GM13976 (cell line): ENCODE data around the gene HYAL3.

ENCODE experiments used
- DNase-seq: peaks from one replicate; pipeline ENCODE4 v3.0.0; 2012; ENCODE audit warnings: low spot score
- in situ Hi-C: fragments of 300-500 bp; cut with MboI; formaldehyde crosslinking; loops from one replicate; pipeline ENCODE4 v1.12.0; 2022; ENCODE audit warnings: low sequenced_read_pairs, mixed read lengths, inconsistent platforms; ENCODE audit not compliant: unreplicated experiment
- TF ChIP-seq, protein P1 (sequence below): IDR thresholded peaks from 2 replicates; pipeline ENCODE4 v1.5.1; 2012; ENCODE audit warnings: borderline replicate concordance, mild to moderate bottlenecking; ENCODE audit not compliant: insufficient read depth; ENCODE audit errors: extremely low read depth, missing control alignments, control extremely low read depth

Gene HYAL3

DNA sequence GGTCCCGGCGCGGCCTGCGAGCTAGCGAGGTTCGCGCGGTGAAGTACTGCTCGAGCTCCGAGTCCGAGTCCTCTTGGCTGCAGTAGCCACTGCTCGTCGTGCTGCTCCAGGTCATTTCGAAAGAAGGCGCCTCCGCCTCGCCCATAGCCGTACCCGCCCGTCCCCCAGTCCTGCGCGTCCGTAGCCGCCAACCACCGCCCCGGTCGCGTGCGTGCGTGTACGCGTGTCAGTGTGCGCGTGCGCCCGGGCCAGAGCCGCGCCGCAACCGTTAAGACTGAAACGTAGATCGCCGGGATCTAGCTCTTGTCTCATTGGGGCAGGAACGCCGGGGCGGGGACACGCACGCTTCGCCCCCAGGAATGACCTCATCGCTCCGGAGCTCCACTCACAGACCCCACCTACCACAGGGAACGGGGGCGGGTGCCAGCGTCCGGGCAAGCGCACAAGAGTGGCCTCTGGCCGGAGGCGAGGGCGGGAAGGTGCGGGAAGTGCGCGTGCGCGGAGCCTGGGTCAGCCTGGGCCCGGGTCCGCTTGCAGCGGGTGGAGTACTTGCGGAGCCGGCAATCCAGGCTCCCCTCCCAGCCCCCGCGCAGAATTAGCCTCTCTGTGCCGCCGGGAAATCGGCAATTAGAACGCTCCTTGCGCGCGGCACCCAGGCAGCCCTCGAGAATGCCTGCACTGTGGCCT lies 38.1 kb upstream of the HYAL3 start:
- in situ Hi-C loops: no loop called here
- DNase-seq: peak; percentile 99
- TF ChIP-seq, protein P1, sequence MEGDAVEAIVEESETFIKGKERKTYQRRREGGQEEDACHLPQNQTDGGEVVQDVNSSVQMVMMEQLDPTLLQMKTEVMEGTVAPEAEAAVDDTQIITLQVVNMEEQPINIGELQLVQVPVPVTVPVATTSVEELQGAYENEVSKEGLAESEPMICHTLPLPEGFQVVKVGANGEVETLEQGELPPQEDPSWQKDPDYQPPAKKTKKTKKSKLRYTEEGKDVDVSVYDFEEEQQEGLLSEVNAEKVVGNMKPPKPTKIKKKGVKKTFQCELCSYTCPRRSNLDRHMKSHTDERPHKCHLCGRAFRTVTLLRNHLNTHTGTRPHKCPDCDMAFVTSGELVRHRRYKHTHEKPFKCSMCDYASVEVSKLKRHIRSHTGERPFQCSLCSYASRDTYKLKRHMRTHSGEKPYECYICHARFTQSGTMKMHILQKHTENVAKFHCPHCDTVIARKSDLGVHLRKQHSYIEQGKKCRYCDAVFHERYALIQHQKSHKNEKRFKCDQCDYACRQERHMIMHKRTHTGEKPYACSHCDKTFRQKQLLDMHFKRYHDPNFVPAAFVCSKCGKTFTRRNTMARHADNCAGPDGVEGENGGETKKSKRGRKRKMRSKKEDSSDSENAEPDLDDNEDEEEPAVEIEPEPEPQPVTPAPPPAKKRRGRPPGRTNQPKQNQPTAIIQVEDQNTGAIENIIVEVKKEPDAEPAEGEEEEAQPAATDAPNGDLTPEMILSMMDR: no peak

DNA sequence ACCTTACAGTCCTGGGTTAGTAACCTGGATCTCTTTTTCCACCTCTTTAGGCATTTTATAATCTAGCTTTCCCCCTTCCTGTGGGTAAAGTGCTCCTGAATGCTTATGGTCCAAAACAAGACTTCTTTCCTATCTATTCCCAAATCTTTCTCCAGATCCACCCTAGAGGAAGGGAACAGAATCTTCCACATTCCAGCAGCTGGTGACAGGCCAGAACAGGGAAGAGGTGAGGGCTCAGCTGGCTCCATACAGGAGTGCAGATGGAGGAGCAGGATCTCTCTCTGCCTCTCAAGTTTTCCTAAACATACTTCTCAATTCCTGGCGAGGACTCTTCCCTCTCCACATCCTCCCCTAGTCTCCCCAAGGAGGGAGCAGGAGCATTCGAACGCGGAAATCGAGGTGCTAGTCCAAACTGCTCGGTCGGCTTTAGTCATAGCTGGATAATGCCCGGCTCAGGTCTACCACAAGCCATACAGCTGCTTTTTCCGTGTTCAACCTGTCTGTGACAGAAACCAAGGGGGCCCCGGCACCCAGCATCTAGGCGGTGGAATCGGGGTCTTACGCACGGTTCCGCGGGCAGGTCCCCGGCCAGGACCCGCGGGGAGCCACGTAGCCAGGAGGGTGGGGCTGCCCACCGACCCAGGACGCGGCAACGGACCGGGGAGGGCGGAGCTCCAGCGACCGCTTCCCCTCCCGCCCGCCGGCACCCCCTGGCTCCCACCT lies 37.4 kb upstream of the HYAL3 start:
- TF ChIP-seq, protein P1: no peak
- in situ Hi-C loops: no loop called here
- no peak for DNase-seq

DNA sequence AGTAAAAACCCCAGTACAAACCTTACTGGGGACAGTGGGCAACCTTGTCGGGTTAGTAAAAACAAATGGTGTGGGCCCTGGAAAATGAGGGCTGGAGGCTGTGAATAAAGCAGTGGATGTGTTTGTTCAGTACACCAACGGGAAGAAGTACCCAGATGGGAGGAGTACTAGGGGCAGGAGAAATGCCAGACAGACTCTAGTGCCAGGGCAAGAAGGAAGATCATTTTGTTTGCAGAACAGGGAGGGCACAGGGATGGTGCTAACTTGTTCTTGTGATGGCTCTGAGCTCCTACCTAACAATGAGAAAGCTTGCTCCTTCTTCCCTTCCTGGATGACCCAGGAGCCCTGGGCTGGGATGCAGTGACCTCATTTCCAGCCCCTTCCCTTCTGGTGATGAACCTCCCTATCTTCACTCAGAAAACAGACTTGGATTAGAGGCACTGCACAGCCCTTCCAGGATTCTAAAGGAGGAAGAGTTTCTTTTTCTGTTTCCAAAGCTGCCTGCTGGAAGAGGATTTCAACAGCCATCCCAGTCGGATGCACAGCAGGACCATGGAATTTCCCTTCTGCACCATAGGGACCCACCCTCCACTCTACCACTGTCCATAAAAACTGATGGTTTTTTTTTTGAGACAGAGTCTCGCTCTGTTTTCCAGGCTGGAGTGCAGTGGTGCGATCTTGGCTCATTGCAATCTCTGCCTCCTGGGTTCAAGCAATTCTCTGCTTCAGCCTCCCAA lies 35.3 kb upstream of the HYAL3 start:
- TF ChIP-seq, protein P1: no peak
- in situ Hi-C loops: no loop called here

DNA sequence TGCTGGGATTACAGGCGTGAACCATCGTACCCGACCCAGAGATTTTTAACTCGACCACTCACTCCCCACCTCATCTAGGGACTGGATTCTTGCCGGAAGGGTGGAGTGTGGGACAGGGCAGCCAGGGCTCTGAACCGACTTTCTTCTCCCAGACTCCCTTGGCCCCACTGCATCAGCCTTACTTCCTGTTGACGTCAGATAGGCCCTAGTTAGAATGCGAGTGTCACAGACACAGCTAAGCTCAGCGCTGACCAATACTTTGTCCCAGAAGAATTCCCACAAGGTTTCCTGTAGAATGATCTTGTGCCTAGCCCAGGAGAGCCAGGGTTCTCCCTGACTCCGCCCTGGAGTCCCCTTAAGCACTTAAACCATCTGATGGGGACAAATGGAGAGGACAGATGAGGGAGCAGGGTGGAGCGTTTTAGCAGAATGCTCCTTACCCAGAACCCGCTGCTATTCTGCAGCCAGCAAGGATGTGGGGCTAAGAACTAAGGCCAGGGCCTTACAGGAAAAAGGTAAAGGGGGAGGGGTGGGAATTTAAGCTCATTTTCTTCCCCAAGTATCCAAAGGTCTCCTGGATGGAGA lies 34.6 kb upstream of the HYAL3 start:
- DNase-seq: no peak
- TF ChIP-seq, protein P1: no peak
- in situ Hi-C loops: no loop called here

More for the DNA sequence above, 35.3 kb upstream of the HYAL3 start:
- no peak for DNase-seq

GRCh38 chr3:50331364-50331907 lies 32.2 kb upstream of the HYAL3 start:
- TF ChIP-seq, protein P1: no peak
- DNase-seq: no peak
- in situ Hi-C loops: no loop called here

DNA sequence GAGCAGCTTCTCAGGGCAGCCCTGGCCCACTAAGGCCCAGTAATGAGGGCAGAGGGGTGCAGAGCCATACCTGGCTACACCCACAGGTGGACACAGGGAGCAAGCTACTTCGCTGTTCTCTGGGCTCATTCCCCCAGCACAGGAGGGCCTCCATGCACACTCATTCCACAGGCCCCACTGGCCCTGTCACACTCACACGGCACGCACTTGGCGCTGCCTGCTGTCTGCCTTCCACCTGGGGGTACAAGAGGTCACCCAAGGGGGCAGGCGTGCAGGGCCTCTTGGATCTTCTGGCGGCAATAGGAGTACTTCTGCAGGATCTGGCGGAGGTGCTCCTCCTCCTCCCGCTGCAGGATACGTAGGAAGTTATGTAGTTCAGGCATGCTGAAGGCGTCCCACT lies 31.1 kb upstream of the HYAL3 start:
- in situ Hi-C loops: no loop called here
- no peak for DNase-seq

More for the DNA sequence above, 31.1 kb upstream of the HYAL3 start:
- TF ChIP-seq, protein P1: no peak
